ENCODE data around the gene ANTXR1. TPM values are rescaled to one million over a fixed set of nuclear protein-coding genes. Genes with fewer than 3 reads are reported as not detected.

The ANTXR1 gene
- total and polyA plus RNA-seq, 2 of the 8 experiments (the other 6 are each of a cell fraction or from before 2014, with no cell fraction given), result 15.8 to 44.3 TPM

DNA sequence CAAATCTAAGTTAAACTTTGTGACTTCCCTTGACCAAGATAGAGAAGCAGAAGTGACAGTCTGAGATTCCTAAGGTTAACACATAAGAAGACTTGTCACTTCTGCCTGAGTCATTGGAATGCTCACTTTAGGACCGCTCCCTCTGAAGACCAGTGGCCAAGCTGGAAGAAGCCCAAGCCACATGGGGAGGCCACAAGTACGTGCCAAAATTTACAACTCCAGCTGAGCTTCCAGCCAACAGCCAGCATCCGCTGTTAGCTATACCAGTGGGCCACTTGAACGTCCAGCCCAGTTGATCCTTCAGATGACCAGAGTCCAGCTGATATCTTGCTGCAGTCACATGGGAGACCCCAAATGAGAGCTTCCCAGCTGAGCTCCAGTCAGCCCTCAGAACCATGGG lies 18.1 kb upstream of the ANTXR1 start:
- Histone ChIP-seq H2AFZ (ENCODE audit: low read length) (no peak overlapping the region), H3K23me2 (ENCODE audit: low read depth, low read length) (peaks cover 1% of the 10 kb centered on the region; the same call in 1 of the 2 replicates), H3K4me1 (replicated peaks in 1 of 4; ENCODE audit: control insufficient read depth in 3 of 4, insufficient read depth in 4 of 4, low read length in 3 of 4) (no peaks in the 10 kb centered on the region), H3K14ac (ENCODE audit: insufficient read length) (no peak overlapping the region), H3K9me3 (ENCODE audit: insufficient read depth in 2 of 2, low read depth in 1 of 2, low read length in 1 of 2) (no peaks in the 10 kb centered on the region; a peak in 1 of 4 replicates), H2AK5ac (ENCODE audit: low read depth, low read length) (no peak overlapping the region), H4K5ac (ENCODE audit: insufficient read length, low read depth, low read length) (no peak overlapping the region), H2BK5ac (ENCODE audit: low read depth, low read length) (no peak overlapping the region), H3K18ac (ENCODE audit: extremely low read depth, low read length) (no peak overlapping the region), H3K4ac (replicated peaks; ENCODE audit: insufficient read length, low read depth, low read length) (no peak overlapping the region), H3K36me3 (ENCODE audit: control insufficient read depth in 2 of 4, insufficient read depth in 4 of 4, low read length in 3 of 4) (no peaks in the 10 kb centered on the region), H2BK12ac (ENCODE audit: low read depth, low read length) (no peak overlapping the region), H3K23ac (ENCODE audit: insufficient read length) (no peak overlapping the region), H3K4me3 (ENCODE audit: extremely low read depth in 1 of 4, insufficient read depth in 2 of 4, low read depth in 3 of 4, low read length in 4 of 4) (no peak overlapping the region), H3K27ac (ENCODE audit: low read depth, low read length) (no peak overlapping the region), H3K27me3 (replicated peaks in 1 of 4; ENCODE audit: control insufficient read depth in 3 of 4, extremely low read depth in 1 of 4, insufficient read depth in 3 of 4, low read length in 3 of 4) (no peaks in the 10 kb centered on the region), H3K79me1 (ENCODE audit: low read depth, low read length) (no peaks in the 10 kb centered on the region), H2BK15ac (ENCODE audit: low read length) (no peak overlapping the region), H3K9ac (replicated peaks in 1 of 4; ENCODE audit: extremely low read depth in 1 of 4, low read depth in 3 of 4, low read length in 3 of 4) (no peak overlapping the region), H4K91ac (replicated peaks; ENCODE audit: insufficient read length, low read length) (no peak overlapping the region), H2BK120ac (replicated peaks; ENCODE audit: low read depth, low read length) (no peak overlapping the region), H4K8ac (ENCODE audit: extremely low read depth, insufficient read depth, low read length) (no peak overlapping the region), H3K56ac (replicated peaks; ENCODE audit: insufficient read length, low read depth, low read length) (no peak overlapping the region), H3K4me2 (ENCODE audit: insufficient read depth in 1 of 2, low read depth in 2 of 2, low read length in 2 of 2) (no peak overlapping the region), H2BK20ac (ENCODE audit: low read length) (no peak overlapping the region), H4K20me1 (replicated peaks in 1 of 2; ENCODE audit: control insufficient read depth in 1 of 2, insufficient read depth in 2 of 2, low read length in 2 of 2) (no peaks in the 10 kb centered on the region), H3K79me2 (ENCODE audit: control insufficient read depth in 1 of 2, insufficient read depth in 2 of 2, low read length in 2 of 2) (no peaks in the 10 kb centered on the region)
- DNase-seq (ENCODE audit: low read depth in 1 of 2, low spot score in 2 of 2) (no peak), FAIRE-seq (no peak)
- TF ChIP-seq, protein P1, sequence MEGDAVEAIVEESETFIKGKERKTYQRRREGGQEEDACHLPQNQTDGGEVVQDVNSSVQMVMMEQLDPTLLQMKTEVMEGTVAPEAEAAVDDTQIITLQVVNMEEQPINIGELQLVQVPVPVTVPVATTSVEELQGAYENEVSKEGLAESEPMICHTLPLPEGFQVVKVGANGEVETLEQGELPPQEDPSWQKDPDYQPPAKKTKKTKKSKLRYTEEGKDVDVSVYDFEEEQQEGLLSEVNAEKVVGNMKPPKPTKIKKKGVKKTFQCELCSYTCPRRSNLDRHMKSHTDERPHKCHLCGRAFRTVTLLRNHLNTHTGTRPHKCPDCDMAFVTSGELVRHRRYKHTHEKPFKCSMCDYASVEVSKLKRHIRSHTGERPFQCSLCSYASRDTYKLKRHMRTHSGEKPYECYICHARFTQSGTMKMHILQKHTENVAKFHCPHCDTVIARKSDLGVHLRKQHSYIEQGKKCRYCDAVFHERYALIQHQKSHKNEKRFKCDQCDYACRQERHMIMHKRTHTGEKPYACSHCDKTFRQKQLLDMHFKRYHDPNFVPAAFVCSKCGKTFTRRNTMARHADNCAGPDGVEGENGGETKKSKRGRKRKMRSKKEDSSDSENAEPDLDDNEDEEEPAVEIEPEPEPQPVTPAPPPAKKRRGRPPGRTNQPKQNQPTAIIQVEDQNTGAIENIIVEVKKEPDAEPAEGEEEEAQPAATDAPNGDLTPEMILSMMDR (IDR thresholded peaks at IDR 0.05; ENCODE audit: control extremely low read depth in 1 of 3, insufficient read depth in 1 of 3, low read depth in 1 of 3, low read length in 3 of 3), result no peak
- TF ChIP-seq KDM4A (IDR thresholded peaks at IDR 0.05; ENCODE audit: low read depth, low read length, severe bottlenecking) (no peak), MAFK (IDR thresholded peaks at IDR 0.05; ENCODE audit: low read depth, low read length) (no peak), TAF7 (optimal IDR thresholded peaks at IDR 0.05; ENCODE audit: borderline replicate concordance, low read depth, low read length) (no peak), NRF1 (IDR thresholded peaks at IDR 0.05; ENCODE audit: low read depth, low read length) (no peak)
- TF ChIP-seq, protein P2, sequence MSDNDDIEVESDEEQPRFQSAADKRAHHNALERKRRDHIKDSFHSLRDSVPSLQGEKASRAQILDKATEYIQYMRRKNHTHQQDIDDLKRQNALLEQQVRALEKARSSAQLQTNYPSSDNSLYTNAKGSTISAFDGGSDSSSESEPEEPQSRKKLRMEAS (IDR thresholded peaks at IDR 0.05), result no peak
- CTCF ChIA-PET (ENCODE audit: partially characterized antibody), result no interaction called here
- WGBS, 2 experiments (ENCODE audit: extremely low coverage in 1 of 2, insufficient coverage in 1 of 2, insufficient read length in 1 of 2, insufficient replicate concordance in 2 of 2, low coverage in 1 of 2, low lambda C conversion rate in 2 of 2, missing lambda C conversion rate in 1 of 2), result 85% methylated on average over 4 of the region's 4 CpGs; no CpG with 5 or more reads in 1 of the 2 experiments
- POLR2A ChIA-PET (ENCODE audit: partially characterized antibody), result no interaction called here

Measured in H1 (cell line).